Adrenal gland (tissue), 5 donors: Measurements from ENCODE around the gene FAM89A.

Experiments used
- POLR2A ChIP-seq, 2 donors: fragments of 450-650 bp; IDR thresholded peaks; one replicate each; pipeline ENCODE4 v1.6.1; 2017; ENCODE audit warnings: antibody characterized with exemption in 2 of 2, mild to moderate bottlenecking in 2 of 2, moderate library complexity in 1 of 2
- TF ChIP-seq, protein P1 (sequence below), 6 experiments: fragments of 450-650 bp in 4 of 6; fragments of 200-600 bp in 2 of 6; sonication (generic) in 1 of 6; IDR thresholded peaks; 1 replicate in 5 of 6; 2 replicates in 1 of 6; pipeline versions ENCODE4 v1.5.1 to v1.8.0; 2016 to 2021; ENCODE audit warnings: antibody characterized with exemption in 6 of 6, mild to moderate bottlenecking in 2 of 6, moderate library complexity in 1 of 6
- donor health status: DM: no; HTN: no; CAD: no.

DNA sequence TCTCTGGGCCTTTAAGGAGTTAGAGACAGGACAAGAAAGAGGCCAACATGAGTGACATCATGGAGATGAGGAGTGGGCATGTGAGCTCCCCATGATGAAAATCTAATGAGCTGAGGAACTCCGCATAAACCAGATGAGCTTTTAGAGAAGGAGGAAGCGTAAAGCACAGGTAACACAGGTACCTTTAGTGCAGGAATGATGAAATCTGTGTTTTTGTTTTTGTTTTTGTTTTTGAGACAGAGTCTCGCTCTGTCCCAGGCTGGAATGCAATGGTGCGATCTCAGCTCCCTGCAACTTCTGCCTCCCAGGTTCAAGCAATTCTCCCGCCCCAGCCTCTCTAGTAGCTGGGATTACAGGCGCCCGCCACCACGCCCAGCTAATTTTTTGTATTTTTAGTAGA lies 12.7 kb upstream of the FAM89A start:
- TF ChIP-seq, protein P1, sequence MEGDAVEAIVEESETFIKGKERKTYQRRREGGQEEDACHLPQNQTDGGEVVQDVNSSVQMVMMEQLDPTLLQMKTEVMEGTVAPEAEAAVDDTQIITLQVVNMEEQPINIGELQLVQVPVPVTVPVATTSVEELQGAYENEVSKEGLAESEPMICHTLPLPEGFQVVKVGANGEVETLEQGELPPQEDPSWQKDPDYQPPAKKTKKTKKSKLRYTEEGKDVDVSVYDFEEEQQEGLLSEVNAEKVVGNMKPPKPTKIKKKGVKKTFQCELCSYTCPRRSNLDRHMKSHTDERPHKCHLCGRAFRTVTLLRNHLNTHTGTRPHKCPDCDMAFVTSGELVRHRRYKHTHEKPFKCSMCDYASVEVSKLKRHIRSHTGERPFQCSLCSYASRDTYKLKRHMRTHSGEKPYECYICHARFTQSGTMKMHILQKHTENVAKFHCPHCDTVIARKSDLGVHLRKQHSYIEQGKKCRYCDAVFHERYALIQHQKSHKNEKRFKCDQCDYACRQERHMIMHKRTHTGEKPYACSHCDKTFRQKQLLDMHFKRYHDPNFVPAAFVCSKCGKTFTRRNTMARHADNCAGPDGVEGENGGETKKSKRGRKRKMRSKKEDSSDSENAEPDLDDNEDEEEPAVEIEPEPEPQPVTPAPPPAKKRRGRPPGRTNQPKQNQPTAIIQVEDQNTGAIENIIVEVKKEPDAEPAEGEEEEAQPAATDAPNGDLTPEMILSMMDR (IDR thresholded peaks at IDR 0.05), result no peak
- TF ChIP-seq POLR2A (IDR thresholded peaks at IDR 0.05), result no peak
